HEK293 (cell line): Measurements from ENCODE around the gene DRC7.
A peak's percentile ranks its signal among the peaks of the same experiment; 100 is the strongest.

Experiments
- CTCF ChIA-PET: fragments of 350-600 bp; formaldehyde crosslinking; extraction: SDS; loops from one replicate; lab custom pipeline; 2021; ENCODE audit warnings: antibody characterized with exemption; lab: Yijun Ruan, JAX
- POLR2A ChIA-PET: fragments of 300-600 bp; formaldehyde crosslinking; extraction: SDS; loops from one replicate; lab custom pipeline; 2020; ENCODE audit warnings: antibody characterized with exemption, inconsistent platforms; lab: Yijun Ruan, JAX
- H3K27ac ChIP-seq: fragments of 200-500 bp; sonication (Bioruptor generic); 2 replicates; pipeline ENCODE4 v1.5.1; 2014; ENCODE audit warnings: low read depth, low read length, control low read depth, inconsistent platforms; ENCODE audit errors: extremely low read depth
- H3K36me3 ChIP-seq, 2 experiments: fragments of 200-500 bp in 1 of 2; sonication (Bioruptor generic) in 1 of 2; 1 replicate in 1 of 2; 2 replicates in 1 of 2; pipeline ENCODE4 v1.5.1; 2014 to 2017; ENCODE audit warnings: inconsistent platforms in 2 of 2, low read length in 2 of 2; ENCODE audit not compliant: control insufficient read depth in 2 of 2, insufficient read depth in 1 of 2
- H3K4me1 ChIP-seq: fragments of 200-500 bp; sonication (Bioruptor generic); 2 replicates; pipeline ENCODE4 v1.5.1; 2014; ENCODE audit warnings: mild to moderate bottlenecking, low read length, inconsistent platforms; ENCODE audit not compliant: control insufficient read depth, insufficient read depth
- H3K4me3 ChIP-seq: 2 replicates; pipeline ENCODE4 v1.5.1; 2011; ENCODE audit warnings: low read depth, mild to moderate bottlenecking, control low read depth, low read length, moderate library complexity
- H3K9me3 ChIP-seq: fragments of 200-500 bp; sonication (Bioruptor generic); 2 replicates; pipeline ENCODE4 v1.5.1; 2014; ENCODE audit warnings: low read depth, low read length, inconsistent platforms; ENCODE audit not compliant: control insufficient read depth, insufficient read depth
- GLIS2 ChIP-seq: fragments of 450-650 bp; formaldehyde crosslinking; IDR thresholded peaks from 2 replicates; pipeline ENCODE4 v1.5.1; 2016; ENCODE audit warnings: missing biosample characterization, missing genetic modification characterization
- KLF16 ChIP-seq: fragments of 450-650 bp; formaldehyde crosslinking; IDR thresholded peaks from 2 replicates; pipeline ENCODE4 v1.5.1; 2017; ENCODE audit warnings: missing biosample characterization, missing genetic modification characterization
- PRDM1 ChIP-seq: fragments of 450-650 bp; formaldehyde crosslinking; IDR thresholded peaks from 2 replicates; pipeline ENCODE4; 2016; ENCODE audit warnings: missing biosample characterization, missing genetic modification characterization
- SALL2 ChIP-seq: fragments of 450-650 bp; formaldehyde crosslinking; IDR thresholded peaks from 2 replicates; pipeline ENCODE4 v1.5.0; 2017; ENCODE audit warnings: missing biosample characterization, mild to moderate bottlenecking, missing genetic modification characterization, borderline replicate concordance
- ZNF155 ChIP-seq: fragments of 450-650 bp; formaldehyde crosslinking; IDR thresholded peaks from 2 replicates; pipeline ENCODE4 v1.5.1; 2016; ENCODE audit warnings: missing biosample characterization, missing genetic modification characterization
- ZNF174 ChIP-seq: fragments of 450-650 bp; formaldehyde crosslinking; IDR thresholded peaks from 2 replicates; pipeline ENCODE4 v1.5.0; 2017; ENCODE audit warnings: missing biosample characterization, mild to moderate bottlenecking, missing genetic modification characterization
- ZNF214 ChIP-seq: fragments of 450-650 bp; formaldehyde crosslinking; IDR thresholded peaks from 2 replicates; pipeline ENCODE4 v1.5.1; 2017; ENCODE audit warnings: missing biosample characterization, mild to moderate bottlenecking, missing genetic modification characterization, borderline replicate concordance
- ZNF423 ChIP-seq: fragments of 450-650 bp; formaldehyde crosslinking; IDR thresholded peaks from 2 replicates; pipeline ENCODE4 v1.5.1; 2016; ENCODE audit warnings: missing biosample characterization, missing genetic modification characterization
- ZNF426 ChIP-seq: fragments of 450-650 bp; formaldehyde crosslinking; IDR thresholded peaks from 2 replicates; pipeline ENCODE4 v1.5.1; 2017; ENCODE audit warnings: missing biosample characterization, missing genetic modification characterization, mild to moderate bottlenecking, inconsistent platforms, moderate library complexity
- ZNF560 ChIP-seq: fragments of 450-650 bp; formaldehyde crosslinking; IDR thresholded peaks from 2 replicates; pipeline ENCODE4 v1.5.1; 2017; ENCODE audit warnings: missing biosample characterization, missing genetic modification characterization, borderline replicate concordance
- ZNF677 ChIP-seq: fragments of 450-650 bp; IDR thresholded peaks from 2 replicates; pipeline ENCODE4 v1.5.0; 2018; ENCODE audit warnings: missing biosample characterization, mild to moderate bottlenecking, missing genetic modification characterization, moderate library complexity
- ZXDB ChIP-seq: fragments of 450-650 bp; formaldehyde crosslinking; IDR thresholded peaks from 2 replicates; pipeline ENCODE4 v1.5.1; 2016; ENCODE audit warnings: missing biosample characterization, missing genetic modification characterization
- TF ChIP-seq, protein P1 (sequence below): fragments of 450-650 bp; formaldehyde crosslinking; IDR thresholded peaks from 2 replicates; pipeline ENCODE4 v1.5.1; 2016; ENCODE audit warnings: missing biosample characterization, missing genetic modification characterization
- TF ChIP-seq, protein P2 (sequence below): fragments of 450-650 bp; formaldehyde crosslinking; IDR thresholded peaks from 2 replicates; pipeline ENCODE4 v1.5.1; 2017; ENCODE audit warnings: missing biosample characterization, missing genetic modification characterization
- TF ChIP-seq, protein P3 (sequence below): fragments of 450-650 bp; formaldehyde crosslinking; IDR thresholded peaks from 2 replicates; pipeline ENCODE4 v1.5.1; 2017; ENCODE audit warnings: missing biosample characterization, missing genetic modification characterization

DRC7 gene

DNA sequence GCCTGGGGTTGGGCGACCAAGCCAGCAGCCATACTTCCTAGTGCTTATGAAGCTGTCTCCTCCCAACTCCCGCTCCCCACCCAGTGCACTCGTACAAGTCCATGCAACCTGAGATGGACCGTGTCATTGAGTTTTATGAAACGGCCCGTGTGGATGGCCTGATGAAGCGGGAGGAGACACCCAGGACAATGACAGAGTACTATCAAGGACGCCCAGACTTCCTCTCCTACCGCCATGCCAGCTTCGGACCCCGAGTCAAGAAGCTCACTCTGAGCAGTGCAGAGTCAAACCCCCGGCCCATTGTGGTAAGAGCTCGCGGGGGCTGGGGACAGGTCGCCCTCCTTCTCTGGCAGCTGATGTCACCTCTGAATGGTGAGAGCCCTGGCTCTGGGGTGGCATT is 29.9 kb downstream of the DRC7 start:
- no peak overlapping the region for H3K4me3 ChIP-seq
- no peaks in the 10 kb centered on the region for H3K36me3 ChIP-seq
- no peaks in the 10 kb centered on the region for H3K4me1 ChIP-seq
- no peaks in the 10 kb centered on the region for H3K9me3 ChIP-seq
- TF ChIP-seq ZNF560 (tag by site-specific recombination): no peak
- TF ChIP-seq ZNF677: no peak
- TF ChIP-seq ZNF174 (tag by site-specific recombination): no peak
- TF ChIP-seq ZNF423: no peak
- TF ChIP-seq KLF16 (tag by site-specific recombination): no peak
- ChIA-PET CTCF (interaction anchor here (0.9 kb wide), 1 partner anchor 75 kb away, joined by 4 read pairs; no protein-coding TSS in a partner anchor), POLR2A (interaction anchor here (1.5 kb wide), 1 partner anchor 11 kb away, joined by 5 read pairs; the partner anchor contains the start of gene KATNB1)
- no peak overlapping the region for H3K27ac ChIP-seq

DNA sequence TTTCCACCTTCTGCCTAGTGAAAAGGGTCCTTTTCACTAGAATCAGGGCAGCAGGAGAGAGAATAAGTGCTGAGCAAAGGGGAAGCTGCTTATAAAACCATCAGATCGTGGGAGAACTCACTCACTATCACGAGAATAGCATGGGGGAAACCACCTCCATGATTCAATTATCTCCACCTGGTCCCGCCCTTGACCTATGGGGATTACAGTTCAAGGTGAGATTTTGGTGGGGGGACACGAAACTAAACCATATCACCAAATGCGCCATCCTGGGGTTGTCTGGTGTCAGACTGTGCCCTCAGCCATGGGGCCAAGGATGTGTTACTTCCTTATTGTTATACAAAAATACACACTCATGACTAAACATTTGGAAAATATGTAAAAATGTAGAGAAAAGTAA is 30.5 kb downstream of the DRC7 start:
- no peak for TF ChIP-seq ZNF155 (tag by site-specific recombination)
- no peak for TF ChIP-seq ZNF426
- TF ChIP-seq ZNF214 (tag by site-specific recombination): no peak
- no peak for TF ChIP-seq GLIS2 (tag by site-specific recombination)
- TF ChIP-seq ZXDB (tag by site-specific recombination): no peak
- 0 out of 2 replicates have a peak, but pooled peaks have one; percentile 21 for TF ChIP-seq PRDM1 (tag by site-specific recombination)
- H3K4me3 ChIP-seq: no peak overlapping the region
- CTCF ChIA-PET: interaction anchor here (0.8 to 1.5 kb wide), 3 partner anchors 75 to 140 kb away, joined by 4 read pairs; no protein-coding TSS in a partner anchor
- H3K4me1 ChIP-seq: no peaks in the 10 kb centered on the region
- H3K27ac ChIP-seq: no peak overlapping the region
- H3K9me3 ChIP-seq: no peaks in the 10 kb centered on the region
- no peaks in the 10 kb centered on the region for H3K36me3 ChIP-seq
- POLR2A ChIA-PET: interaction anchor here (1.5 kb wide), 1 partner anchor 10 kb away, joined by 5 read pairs; the partner anchor contains the start of gene KATNB1

DNA sequence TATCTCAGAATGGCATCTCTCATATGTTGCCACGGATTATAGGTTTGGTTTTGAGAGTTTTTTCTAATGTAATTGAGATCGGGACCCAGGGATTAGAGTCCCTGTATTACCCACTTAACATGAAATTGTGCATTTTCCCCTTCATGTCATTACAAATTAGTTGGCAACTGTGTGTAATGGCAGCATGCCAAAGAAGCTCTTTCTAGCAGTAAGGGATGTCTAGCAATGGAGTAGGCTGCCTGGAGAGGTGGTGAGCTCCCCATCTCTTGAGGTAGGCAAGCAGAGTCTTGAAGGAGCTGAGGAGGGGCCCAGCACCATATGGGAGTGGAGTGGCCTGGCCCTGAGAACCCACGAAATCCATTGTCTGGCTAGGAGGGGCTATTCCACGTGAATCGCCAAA is 30.9 kb downstream of the DRC7 start:
- TF ChIP-seq, protein P1, sequence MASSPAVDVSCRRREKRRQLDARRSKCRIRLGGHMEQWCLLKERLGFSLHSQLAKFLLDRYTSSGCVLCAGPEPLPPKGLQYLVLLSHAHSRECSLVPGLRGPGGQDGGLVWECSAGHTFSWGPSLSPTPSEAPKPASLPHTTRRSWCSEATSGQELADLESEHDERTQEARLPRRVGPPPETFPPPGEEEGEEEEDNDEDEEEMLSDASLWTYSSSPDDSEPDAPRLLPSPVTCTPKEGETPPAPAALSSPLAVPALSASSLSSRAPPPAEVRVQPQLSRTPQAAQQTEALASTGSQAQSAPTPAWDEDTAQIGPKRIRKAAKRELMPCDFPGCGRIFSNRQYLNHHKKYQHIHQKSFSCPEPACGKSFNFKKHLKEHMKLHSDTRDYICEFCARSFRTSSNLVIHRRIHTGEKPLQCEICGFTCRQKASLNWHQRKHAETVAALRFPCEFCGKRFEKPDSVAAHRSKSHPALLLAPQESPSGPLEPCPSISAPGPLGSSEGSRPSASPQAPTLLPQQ (tag by site-specific recombination): peak; percentile 67
- no peak for TF ChIP-seq SALL2 (tag by site-specific recombination)
- TF ChIP-seq, protein P2, sequence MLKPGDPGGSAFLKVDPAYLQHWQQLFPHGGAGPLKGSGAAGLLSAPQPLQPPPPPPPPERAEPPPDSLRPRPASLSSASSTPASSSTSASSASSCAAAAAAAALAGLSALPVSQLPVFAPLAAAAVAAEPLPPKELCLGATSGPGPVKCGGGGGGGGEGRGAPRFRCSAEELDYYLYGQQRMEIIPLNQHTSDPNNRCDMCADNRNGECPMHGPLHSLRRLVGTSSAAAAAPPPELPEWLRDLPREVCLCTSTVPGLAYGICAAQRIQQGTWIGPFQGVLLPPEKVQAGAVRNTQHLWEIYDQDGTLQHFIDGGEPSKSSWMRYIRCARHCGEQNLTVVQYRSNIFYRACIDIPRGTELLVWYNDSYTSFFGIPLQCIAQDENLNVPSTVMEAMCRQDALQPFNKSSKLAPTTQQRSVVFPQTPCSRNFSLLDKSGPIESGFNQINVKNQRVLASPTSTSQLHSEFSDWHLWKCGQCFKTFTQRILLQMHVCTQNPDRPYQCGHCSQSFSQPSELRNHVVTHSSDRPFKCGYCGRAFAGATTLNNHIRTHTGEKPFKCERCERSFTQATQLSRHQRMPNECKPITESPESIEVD: peak; percentile 30; the same call in 1 of the 2 replicates
- TF ChIP-seq, protein P3, sequence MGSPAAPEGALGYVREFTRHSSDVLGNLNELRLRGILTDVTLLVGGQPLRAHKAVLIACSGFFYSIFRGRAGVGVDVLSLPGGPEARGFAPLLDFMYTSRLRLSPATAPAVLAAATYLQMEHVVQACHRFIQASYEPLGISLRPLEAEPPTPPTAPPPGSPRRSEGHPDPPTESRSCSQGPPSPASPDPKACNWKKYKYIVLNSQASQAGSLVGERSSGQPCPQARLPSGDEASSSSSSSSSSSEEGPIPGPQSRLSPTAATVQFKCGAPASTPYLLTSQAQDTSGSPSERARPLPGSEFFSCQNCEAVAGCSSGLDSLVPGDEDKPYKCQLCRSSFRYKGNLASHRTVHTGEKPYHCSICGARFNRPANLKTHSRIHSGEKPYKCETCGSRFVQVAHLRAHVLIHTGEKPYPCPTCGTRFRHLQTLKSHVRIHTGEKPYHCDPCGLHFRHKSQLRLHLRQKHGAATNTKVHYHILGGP (tag by site-specific recombination): peak; percentile 62; the same call in 1 of the 2 replicates
- ChIA-PET POLR2A (interaction anchor here (1.5 kb wide), 1 partner anchor 10 kb away, joined by 5 read pairs; the partner anchor contains the start of gene KATNB1), CTCF (interaction anchor here (0.6 to 1.5 kb wide), 3 partner anchors 12 to 140 kb away, joined by 4 read pairs; no protein-coding TSS in a partner anchor)
- H3K4me3 ChIP-seq: no peak overlapping the region
- no peaks in the 10 kb centered on the region for H3K4me1 ChIP-seq
- H3K27ac ChIP-seq: no peak overlapping the region
- no peaks in the 10 kb centered on the region for H3K9me3 ChIP-seq
- H3K36me3 ChIP-seq: no peaks in the 10 kb centered on the region
